AG09319 (cell line): ENCODE measurements around the gene ARL4C.
A peak's percentile ranks its signal among the peaks of the same experiment; 100 is the strongest.

Source experiments
- DNase-seq: peaks from one replicate; pipeline ENCODE4 v3.0.0-alpha.2; 2010; ENCODE audit warnings: low read depth; ENCODE audit errors: extremely low read depth
- TF ChIP-seq, protein P1 (sequence below): IDR thresholded peaks from 2 replicates; pipeline ENCODE4 v1.5.1; 2011; ENCODE audit warnings: low read depth, mild to moderate bottlenecking, inconsistent platforms, low read length, moderate library complexity

ARL4C gene, protein sequence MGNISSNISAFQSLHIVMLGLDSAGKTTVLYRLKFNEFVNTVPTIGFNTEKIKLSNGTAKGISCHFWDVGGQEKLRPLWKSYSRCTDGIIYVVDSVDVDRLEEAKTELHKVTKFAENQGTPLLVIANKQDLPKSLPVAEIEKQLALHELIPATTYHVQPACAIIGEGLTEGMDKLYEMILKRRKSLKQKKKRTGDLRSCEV

DNA sequence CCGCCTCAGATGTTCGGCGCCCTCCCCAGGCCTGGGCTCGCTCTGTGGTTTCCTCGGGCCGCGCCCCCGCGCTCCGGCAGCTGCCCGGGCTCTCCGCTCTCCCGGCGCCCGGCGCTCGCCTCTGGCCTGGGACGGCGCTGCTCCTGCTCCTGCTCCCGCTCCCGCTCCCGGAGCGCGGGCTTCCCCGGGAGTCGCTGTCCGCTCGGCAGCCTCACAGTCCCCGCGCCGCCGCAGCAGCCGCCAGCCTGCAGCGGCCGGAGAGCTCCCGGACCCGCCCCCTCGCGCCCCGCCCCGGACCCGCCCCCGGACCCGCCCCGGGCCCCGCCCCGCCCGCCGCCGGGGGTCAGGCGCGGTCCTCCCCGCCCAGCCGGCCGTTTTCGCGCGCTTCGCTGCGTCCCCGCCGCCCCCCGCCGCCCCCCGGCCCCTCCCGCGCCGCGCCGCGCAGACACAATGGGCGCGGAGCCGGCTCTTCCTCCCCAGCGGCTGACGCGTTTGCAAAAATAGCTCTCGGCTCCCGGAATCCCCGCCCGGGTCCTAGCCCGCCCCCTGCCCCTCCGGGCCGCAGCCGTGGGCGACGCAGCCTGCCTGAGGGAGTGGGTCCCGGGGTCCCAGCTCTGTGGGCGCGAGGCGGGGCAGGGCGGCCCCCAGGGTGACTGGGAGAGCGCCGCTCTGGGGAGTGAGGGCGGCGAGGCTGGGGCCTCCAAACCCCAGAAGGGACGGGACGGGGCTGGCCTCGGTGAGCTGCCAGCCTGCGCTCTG lies at the start of gene ARL4C:
ARL4C (minus strand) TSS at position 247 of the 759 bp plus-strand sequence. CDS start 495 bp downstream, outside the sequence.
- TF ChIP-seq, protein P1, sequence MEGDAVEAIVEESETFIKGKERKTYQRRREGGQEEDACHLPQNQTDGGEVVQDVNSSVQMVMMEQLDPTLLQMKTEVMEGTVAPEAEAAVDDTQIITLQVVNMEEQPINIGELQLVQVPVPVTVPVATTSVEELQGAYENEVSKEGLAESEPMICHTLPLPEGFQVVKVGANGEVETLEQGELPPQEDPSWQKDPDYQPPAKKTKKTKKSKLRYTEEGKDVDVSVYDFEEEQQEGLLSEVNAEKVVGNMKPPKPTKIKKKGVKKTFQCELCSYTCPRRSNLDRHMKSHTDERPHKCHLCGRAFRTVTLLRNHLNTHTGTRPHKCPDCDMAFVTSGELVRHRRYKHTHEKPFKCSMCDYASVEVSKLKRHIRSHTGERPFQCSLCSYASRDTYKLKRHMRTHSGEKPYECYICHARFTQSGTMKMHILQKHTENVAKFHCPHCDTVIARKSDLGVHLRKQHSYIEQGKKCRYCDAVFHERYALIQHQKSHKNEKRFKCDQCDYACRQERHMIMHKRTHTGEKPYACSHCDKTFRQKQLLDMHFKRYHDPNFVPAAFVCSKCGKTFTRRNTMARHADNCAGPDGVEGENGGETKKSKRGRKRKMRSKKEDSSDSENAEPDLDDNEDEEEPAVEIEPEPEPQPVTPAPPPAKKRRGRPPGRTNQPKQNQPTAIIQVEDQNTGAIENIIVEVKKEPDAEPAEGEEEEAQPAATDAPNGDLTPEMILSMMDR = no peak
- DNase-seq = peak; percentile 41

- DNase-seq = no peak
- TF ChIP-seq, protein P1 = peak; percentile 86
These were observed 48.1 kb upstream of the ARL4C start for GRCh38 chr2:234544659-234545611.

- no peak for DNase-seq
- TF ChIP-seq, protein P1 = no peak
These were observed 45.9 kb upstream of the ARL4C start for GRCh38 chr2:234542742-234543141.

- no peak for DNase-seq
- TF ChIP-seq, protein P1 = no peak
These were observed 41.0 kb upstream of the ARL4C start for GRCh38 chr2:234537929-234538328.

DNA sequence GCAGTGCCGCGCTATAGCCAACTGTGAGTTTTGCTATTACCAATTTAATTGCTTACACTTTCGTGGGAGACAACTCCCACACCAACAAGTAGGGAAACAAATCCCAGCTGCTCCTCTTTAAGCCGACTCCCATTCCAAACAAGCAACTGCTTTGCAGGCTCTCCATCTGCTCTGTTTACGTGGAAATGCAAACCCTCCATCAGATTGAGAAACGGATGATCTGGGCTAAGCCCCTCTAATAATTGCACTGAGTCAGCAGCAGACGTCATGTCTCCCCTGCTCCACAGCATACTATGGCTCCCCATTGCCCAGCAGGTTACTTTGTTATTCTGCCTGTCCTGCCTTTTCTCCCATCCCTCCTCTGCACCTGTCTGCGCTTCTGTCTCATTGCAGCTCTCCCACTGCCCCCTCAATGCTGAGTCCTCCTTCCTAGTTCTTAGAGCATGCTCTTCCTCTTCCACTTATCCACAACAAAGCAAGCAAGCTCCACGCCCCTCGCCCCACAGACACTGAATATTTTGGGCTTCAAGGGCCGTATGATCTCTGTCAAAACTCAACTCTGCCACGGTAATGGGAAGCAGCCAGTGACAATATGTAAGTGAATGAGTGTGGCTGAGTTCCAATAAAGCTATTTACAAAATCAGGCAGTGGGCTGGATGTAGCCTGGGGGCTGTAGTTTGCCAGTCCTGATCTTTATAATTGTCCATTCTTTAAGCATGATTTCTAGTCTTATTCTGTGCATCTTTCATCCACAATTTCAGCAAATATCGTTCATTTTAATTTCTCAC lies 39.5 kb upstream of the ARL4C start:
- DNase-seq = no peak
- TF ChIP-seq, protein P1 = no peak

- TF ChIP-seq, protein P1 = no peak
- no peak for DNase-seq
These were observed 38.6 kb upstream of the ARL4C start for GRCh38 chr2:234535464-234535863.
